ENCODE data around the gene ZNF205.

Gene ZNF205

DNA sequence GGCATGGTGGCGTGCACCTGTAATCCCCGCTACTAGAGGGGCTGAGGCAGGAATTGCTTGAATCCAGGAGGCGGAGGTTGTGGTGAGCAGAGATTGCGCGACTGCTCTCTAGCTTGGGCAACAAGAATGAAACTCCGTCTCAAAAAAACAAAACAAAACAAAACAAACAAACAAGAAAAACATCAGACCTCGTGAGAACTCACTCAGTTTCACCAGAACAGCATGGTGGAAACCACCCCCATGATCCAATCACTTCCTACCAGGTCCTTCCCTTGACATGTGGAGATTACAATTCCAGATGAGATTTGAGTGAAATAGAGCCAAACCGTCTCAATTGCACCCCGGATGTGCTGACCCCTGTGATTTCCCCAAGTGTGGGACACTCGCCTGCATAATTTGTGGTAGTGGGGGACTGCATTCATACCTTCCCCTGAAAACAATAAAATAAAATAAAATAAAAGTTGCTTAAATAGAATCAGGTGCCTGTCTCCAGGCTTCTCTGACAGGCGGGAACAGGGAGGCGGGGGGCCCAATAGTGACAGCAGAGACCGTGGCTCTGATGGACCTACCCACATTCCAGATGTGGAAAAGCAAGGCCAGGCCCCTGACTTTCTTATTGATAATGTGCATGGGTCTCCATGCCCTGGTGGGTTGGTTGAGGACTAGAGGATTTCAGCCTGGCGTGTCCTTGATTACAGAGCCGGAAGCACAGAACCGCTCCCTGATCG is 26.4 kb upstream of the ZNF205 start:
- no peak for DNase-seq

DNA sequence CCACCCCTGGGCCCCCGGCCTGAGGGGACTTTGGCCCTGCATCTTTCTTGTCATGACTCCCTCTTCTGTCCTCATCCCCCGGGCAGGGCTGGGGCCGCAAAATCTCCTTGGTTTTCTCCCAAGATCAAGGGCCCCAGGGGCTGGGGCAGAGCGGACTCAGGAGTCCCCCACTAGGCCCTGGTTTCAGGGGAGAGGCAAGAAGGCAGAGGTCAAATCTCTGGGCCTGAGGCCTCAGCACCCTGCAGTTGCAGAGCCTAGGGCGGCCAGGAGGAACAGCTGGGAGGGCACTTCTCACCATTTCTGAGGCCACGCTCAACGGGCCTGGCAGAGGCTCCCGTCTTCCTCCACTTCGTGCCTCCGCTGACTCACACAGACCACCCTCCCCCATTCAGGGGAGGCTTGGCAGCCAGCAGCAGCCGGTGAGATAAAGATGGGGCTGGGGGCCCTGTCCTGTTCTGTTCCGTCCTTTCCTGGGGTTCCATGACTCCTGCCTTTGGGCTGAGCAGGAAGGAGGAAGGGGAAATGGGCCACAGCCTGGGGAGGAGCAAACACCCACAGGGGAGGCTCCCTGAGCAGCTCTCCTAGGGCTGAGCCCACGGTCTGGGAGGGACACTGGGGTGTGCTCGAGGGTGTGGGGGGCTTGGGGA is 25.7 kb upstream of the ZNF205 start:
- no peak for DNase-seq

DNA sequence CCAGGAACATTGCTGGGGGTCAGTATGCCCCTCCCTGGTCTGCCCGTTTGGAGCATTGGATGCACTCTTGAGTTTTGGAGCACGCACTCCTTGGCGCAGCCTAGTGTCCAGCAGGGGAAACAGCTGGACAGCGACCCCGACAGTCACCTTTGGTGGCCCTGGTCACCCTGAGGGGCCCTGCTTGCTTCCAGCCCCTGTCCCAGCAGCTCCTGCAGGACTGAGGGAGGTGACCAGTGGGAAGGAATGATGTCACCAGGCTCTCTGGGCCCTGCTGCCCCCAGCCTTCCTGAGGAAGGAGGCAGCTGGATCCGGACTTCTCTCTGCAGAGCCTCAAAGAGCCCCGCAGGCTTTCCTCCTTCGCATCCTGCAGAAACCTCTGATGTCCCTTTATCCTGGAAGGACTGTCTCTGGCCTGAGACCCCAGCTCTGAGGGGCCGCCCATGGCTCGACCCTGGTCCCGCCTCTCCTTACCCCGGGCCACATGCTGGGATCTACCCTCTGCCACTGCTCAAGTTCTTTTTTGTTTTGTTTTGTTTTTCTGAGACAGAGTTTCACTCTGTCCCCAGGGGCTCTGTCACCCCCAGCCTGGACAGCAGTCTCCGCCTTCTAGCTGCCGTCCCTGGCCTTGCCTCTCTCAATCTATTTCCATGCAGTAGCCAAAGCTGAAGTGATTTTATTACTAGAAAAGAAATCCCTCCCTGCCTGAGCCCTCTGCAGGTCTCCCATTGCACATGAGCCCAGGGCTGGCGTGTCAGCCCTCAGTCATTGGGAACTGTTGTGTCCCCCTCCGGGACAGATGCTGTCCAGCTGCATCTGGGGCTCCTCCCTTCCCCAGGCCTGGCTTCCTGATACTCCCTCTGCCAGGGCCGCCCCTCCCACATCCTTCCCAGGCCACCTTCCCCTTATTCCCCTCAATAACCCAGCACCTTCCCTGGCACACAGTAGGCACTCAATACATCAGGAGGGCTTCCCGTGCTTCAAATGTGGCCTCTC is 24.8 kb upstream of the ZNF205 start:
- DNase-seq, result no peak

DNA sequence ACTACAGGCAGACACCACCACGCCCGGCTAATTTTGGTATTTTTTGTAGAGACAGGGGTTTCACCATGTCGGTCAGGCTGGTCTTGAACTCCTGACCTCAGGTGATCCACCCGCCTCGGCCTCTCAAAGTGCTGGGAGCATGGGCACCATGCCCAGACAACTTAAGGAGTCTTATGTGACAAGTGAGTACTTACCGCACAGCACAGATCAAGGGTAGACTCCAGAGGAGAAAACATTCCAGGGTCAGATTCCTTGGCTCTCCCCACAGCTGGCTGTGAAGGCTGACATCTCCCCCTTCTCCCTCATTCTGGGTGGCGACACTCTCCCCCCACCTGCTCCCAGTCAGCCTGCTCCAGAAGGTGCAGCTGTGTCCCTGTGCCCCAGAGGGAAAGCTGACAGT is 23.9 kb upstream of the ZNF205 start:
- no peak for DNase-seq

DNA sequence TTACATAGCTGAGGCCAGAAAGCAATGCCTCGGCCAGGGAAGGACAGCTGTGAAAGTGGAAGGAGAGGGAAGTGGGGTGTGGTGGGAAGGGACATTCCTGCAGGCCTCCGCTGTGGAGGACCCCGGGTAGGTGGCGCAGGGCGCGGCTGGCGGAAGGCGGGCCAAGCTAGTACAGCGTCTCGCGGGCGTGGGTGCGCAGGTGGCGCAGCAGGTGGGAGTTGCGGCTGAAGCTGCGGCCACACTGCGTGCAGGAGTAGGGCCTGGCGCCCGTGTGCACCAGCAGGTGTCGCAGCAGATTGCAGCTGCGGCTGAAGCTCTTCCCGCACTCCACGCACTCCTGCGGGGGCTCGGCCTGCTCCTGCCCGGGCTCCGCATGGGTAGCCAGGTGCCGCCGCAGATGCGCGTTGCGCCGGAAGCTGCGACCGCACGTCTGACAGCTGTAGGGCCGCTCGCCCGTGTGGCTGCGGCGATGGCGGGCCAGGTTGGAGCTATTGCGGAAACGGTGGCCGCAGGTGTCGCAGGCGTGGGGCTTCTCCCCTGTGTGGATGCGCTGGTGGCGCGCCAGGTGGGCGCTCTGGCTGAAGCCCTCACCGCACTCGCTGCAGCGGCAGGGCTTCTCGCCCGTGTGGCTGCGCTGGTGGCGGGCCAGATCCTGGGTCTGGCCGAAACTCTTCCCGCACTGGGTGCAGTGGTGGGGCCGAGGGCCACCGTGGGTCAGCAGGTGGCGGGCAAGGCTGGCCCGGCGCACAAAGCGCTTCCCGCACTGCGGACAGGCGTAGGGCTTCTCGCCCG is 23.3 kb upstream of the ZNF205 start:
- DNase-seq, result no peak

DNA sequence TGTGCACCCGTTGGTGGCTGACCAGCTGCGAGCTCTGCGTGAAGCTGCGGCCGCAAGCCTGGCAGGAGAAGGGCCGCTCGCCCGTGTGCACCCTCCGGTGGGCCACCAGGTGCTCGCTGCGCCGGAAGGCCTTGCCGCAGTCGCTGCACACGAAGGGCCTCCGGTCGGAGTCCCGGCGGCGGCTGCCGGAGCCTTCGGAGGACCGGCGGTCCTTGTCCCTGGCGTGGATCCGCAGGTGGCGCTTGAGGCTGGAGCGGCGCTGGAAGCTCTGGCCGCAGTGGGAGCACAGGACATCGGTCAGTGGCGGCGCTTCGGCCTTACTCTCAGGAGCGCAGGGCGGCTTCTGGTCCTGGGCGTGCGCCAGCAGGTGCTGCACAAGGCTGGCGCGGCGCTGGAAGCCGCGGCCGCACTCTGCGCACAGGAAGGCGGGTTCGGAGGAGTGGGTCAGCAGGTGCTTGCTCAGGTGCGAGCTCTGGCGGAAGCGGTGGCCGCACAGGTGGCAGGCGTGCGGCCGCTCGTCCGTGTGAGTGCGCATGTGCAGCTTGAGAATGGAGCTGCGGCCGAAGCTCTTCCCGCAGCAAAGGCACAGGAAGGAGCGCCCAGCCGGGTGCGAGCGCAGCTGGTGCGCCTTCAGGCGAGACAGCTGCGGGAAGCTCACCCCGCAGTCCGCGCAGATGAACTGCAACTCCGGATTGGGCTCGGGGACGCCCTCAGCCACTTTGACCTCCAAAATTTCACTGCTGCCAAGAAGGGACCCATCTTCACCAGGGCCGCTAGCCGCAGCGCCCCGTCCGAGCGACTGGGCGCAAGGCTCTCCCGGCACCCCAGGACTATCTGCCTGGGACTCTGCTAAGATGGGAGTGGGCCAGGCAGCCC is 22.4 kb upstream of the ZNF205 start:
- no peak for DNase-seq

DNA sequence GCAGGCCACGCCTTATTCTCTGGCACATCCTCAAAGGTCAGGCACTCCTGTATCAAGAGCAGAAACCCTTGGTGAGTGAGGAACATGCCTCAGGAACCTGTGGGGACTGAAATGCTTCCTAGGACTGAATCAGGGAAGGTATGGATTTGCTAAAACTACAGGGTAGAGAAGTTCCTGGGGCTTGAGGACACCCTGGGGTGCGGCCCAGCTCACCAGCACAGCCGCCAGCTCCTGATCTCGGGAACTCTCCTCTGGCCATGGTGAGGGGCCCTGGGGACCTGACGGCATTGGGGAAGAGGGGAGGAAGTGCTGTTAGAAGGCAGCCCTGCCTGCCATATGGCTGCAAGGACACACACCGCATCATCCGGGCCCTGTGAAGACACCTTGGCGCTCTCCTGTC is 20.8 kb upstream of the ZNF205 start:
- DNase-seq, result no peak

DNA sequence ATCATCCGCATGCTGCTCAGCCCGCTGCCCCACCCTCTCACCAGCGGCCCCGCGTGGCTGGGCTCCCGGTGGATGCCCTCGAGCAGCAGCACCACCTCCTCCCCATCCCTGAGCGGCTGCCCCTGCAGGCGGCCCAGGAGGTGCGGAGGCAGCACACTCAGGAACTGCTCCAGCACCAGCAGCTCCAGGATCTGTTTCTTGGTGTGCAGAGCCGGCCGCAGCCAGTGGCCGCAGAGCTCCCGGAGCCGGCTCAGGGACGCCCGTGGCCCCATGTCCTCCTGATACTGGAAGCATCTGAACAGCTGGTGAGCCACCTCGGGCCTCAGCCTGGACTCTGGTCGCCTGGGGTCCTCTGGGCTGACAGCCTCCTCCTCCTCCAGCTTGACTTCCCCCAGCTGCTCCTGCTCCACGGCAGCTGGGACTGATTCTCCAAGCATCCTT is 19.9 kb upstream of the ZNF205 start:
- DNase-seq, result no peak

DNA sequence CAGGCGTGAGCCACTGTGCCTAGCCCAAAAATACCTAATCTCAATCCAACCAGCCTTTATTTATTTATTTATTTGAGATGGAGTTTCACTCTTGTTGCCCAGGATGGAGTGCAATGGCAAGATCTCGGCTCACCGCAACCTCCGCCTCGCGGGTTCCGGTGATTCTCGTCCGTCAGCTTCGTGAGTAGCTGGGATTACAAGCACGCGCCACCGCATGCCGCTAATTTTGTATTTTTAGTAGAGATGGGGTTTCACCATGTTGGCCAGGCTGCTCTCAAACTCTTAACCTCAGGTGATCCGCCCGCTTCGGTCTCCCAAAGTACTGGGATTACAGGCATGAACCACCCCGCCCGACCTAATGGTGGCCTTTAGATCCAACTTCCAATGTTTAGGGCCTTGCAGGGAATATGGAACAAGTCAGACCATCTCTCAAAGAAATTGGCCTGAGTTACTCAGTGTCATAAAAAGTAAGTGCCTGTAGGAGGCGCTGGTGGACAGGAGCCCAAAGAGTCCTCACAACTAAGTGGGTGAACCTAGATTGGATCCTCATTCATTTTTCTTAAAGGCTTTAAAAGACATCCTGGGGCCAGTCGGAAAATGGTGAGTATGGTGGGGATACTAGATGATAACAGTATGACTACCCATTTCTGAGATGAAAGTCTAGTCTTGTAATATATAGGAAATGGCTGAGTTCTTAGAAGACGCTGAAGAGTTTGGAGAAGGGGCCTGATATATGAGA is 17.9 kb upstream of the ZNF205 start:
- DNase-seq, result peak; percentile 32 to 45

DNA sequence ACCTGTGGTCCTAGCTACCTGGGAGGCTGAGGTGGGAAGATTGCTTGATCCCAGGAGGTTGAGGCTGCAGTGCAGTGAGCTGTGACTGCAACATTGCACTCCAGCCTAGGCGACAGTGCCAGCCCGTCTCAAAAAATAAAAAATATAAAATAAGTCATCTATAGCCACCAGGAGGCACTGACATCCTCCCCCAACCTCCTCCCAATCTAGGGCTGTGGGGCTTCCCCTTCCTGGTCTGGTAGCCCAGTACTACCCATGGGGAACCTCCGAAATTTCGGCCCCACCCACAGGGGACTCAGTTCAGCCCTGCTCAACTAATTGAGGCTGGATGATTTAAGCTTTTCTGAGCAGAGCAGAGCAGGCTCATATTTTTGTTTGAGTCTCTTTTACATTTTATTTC is 16.5 kb upstream of the ZNF205 start:
- DNase-seq, result no peak

DNA sequence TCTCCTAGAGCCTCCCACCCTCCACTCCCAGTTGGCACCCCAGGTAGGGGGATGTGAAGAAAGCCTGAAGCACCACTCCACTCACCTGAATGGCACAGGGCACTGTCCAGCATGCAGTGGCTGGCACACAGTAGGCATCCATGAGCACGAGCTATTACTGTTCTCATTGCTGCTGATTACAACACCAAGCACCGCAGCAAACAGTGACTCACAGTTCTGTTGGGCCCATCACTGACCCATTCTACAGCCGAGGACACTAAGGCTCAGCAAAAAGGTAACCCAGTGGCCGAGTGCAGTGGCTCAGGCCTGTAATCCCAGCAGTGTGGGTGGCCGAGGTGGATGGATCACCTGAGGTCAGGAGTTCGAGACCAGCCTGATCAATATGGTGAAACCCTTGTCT is 16.0 kb upstream of the ZNF205 start:
- DNase-seq, result no peak

DNA sequence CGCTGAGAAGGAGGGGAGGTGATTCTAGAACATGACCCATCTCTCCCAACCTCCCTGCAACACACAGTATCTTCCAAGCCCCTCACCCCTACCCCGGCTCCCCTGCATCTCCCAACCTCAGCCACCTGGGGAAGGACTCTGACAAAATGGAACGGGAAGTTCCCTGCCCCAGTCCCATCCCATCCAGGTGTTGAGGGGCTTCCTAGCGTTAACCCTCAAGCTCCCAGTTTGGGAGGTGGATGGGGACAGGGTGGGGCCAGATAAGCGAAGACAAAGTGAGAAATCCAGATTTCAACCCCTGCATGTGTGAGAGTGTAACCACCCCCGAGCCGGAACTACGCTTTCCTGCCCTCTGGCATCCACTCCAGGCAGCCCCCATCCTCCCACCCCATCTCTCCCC is 15.1 kb upstream of the ZNF205 start:
- no peak for DNase-seq

DNA sequence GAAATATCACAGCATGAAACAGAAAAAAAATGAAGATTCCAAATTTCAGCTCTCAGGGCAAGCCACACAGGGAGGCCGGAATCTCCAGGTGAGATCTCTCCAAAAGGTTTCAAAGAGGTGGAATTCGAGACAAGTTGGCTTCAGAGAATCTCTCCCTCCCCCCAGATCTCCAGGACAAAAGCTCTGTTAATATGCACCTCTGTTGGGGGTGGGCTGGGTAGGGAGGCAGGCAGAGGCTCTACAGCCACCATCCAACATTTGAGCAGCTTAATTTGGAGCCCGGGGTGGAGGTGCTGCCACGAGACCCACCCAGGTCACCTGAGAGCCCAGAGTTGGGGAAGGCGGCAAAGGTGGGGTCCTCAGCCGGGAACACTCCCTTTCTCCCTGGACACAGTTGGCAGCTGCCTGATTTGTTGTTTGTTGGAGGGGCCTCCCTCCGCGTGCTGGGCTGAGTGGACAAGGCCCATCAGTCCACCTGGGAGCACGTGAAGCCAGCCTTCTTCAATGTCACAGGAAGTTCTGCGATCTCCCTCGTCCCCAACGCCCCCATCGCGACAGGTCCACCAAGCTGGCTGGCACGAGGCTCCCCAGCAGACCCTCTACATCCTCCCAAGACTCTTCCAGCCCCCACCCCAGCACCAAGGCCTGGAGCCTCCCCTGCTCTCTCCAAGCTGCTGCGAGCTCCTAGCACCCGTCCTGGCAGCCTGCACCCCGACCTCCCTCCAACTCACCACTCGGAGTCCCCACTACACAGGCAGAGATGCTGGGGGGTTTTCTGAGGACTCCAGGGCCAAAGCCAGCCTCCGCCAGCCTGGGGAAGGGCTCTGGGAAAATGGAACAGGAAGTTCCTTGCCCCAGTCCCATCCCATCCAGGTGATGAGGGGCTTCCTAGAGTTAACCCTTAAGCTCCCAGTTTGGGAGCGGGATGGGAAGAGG is 13.7 kb upstream of the ZNF205 start, which contains the start of gene ZSCAN10:
Gene ZSCAN10 (minus strand): TSS at position 836 of the 936 bp plus-strand sequence. CDS start 6,357 bp downstream, outside the sequence.
- no peak for DNase-seq

DNA sequence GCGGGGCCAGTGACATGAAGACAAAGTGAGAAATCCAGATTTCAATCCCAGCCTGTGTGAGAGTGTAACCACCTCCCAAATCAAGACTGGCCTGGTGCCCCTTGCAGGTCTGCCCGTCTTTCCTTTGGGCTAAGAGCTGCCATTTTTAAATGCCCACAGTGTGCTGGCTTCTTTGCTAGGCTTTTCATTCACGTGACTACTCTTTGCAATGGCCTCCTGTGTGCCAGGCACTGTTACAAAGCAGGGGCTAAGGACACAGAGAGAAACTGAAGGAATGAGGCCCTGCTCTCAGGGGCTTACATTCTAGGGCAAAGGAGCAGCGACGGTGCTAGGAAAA is 13.0 kb upstream of the ZNF205 start:
- DNase-seq, result no peak

DNA sequence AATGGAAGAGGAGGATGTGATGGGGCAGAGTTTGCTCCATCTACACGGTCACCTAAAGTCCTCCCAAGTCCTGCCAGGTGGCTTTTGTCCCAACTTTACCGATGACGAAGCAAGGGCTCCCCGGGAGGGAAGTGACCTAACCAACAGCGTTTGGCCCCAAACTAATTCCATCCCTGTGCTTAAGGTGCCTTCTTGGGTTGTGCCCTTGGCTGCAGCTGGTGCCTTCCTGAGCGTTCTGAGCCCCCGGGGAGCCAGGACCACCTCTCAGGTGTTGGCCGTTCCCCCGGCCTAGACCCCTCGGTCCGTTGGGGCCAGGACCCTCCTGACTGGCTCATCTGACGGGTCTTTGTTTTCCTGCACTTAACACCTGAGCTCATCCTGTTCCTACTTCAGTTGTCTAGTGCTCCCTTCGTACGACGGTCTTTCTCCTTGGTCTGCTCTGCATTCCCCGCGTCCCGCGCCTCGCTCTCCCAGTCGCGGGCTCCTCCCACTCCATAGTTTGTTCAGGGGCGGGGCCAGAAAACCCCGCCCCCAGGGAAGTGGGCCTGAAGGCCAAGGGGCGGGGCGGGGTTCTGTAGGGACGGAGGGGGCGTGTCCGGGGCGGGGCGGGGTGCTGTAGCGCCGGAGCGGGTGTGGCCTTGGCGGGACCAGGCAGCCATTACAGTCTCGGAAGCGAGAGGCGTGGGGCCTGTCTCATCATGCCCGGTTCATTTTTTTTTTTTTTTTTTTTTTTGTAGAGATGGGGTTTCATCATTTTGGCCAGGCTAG is 12.5 kb upstream of the ZNF205 start:
- DNase-seq, result peak; percentile 94 to 99

DNA sequence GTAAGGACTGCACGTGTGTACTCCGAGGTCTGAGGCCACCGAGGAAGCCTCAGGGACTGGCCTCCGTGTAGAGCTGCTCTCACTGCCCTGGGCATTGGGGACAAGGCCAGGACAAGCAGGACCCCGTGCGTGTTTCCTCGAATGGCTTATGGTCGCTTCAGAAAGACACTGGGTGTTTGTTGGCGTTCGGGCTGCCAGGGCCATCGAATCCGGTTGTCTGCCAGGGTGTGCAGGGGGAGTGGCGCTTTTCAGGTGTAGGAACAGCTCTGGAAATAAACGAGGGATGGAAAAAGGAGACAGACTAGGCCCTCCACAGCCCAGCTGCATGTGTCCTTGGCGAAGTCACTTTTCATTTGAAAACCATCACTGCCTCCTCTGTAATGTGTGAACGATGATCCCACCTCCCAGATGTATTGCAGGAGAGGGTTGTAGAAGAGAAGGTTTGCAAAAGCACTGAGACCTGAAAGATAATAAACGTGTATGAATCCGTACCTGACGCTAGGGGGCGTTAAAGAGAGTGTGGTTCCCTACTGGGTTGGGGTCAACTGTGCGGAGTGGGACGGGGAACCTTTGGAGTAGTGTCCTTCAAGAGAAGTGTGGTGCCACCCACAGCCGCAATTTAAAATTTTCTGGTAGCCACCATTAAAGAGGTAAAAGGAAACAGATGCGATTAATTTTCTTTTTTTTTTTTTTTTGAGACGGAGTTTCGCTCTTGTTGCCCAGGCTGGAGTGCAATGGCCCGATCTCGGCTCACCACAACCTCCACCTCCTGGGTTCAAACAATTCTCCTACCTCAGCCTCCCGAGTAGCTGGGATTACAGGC is 11.2 kb upstream of the ZNF205 start:
- DNase-seq, result no peak

DNA sequence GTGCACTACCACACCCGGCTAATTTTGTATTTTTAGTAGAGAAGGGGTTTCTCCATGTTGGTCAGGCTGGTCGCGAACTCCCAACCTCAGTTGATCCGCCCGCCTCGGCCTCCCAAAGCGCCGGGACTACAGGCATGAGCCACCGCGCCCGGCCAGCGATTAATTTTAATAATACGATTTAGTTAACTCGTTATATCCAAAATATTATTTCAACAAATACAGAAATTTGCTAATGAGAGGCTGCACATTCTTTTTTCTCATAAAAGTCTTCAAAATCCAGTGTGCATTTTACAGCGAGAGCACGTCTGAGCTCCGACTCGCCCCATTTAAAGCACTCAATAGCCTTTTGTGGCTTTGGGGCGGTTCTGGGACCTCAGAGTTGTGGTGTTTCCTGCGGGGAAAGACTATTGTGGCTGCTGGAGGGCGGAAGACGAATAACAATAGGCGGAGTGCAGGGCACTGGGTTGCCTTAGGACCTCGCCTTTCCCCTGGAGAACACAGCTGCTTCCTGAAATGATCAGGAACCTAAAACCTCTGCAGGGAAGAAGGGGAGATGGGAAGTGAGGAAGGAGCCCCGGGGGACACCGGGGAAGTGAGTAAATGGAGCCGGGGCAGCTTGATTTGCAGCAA is 10.4 kb upstream of the ZNF205 start:
- DNase-seq, result peak; percentile 49 to 77
